Neural progenitor cell (in vitro differentiated cells): ENCODE measurements around the gene SLC29A1.

ENCODE experiments used
- EZH2 ChIP-seq: fragments of 200-600 bp; sonication (generic); IDR thresholded peaks from 2 replicates; pipeline ENCODE4 v1.6.1; 2017; ENCODE audit warnings: antibody characterized with exemption, mild to moderate bottlenecking, moderate library complexity
- TF ChIP-seq, protein P1 (sequence below): fragments of 200-600 bp; sonication (generic); IDR thresholded peaks from 2 replicates; pipeline ENCODE4 v1.5.1; 2017; ENCODE audit warnings: antibody characterized with exemption, mild to moderate bottlenecking

DNA sequence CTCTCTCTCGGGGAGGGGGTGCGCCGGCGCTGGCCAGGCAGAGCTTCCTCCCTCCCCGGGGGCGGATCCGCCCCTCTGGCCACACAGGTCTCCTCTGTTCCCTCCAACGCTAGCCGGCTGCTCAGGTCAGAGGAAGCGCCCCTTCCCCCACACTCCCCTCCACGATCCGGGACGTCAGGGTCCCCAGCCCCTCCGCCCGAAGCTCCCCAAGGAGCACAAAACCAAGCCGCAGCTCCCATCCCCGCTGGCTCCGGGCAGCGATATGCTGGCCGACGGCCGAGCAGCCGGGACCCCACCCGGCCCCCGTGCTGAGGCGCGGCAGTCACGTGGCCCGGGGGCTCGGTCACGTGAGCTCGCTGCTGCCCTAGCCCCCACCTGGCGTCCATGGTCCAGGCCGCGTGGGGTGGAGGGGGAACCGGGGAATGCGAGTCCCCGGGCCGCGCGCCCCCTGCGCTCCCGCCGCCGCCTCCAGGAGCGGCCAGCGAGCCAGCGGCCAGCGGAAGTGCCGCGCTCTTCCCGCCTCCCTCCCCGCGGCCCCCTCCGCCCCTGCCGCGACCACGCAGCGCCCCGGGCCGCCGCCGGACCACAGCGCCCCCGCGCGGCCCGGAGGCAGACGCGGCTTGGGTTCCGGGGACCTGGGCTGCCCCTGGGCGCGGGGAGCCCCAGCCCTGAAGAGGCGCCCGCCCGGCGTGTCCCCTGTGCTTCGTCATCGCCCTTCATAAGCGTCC lies 33.8 kb downstream of the SLC29A1 start, which contains the start of gene SLC35B2:
- TF ChIP-seq, protein P1, sequence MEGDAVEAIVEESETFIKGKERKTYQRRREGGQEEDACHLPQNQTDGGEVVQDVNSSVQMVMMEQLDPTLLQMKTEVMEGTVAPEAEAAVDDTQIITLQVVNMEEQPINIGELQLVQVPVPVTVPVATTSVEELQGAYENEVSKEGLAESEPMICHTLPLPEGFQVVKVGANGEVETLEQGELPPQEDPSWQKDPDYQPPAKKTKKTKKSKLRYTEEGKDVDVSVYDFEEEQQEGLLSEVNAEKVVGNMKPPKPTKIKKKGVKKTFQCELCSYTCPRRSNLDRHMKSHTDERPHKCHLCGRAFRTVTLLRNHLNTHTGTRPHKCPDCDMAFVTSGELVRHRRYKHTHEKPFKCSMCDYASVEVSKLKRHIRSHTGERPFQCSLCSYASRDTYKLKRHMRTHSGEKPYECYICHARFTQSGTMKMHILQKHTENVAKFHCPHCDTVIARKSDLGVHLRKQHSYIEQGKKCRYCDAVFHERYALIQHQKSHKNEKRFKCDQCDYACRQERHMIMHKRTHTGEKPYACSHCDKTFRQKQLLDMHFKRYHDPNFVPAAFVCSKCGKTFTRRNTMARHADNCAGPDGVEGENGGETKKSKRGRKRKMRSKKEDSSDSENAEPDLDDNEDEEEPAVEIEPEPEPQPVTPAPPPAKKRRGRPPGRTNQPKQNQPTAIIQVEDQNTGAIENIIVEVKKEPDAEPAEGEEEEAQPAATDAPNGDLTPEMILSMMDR = peak; percentile 70
- TF ChIP-seq EZH2 = no peak
